OCI-LY3 (cell line): Measurements from ENCODE around the gene DNMT3A.
A peak's percentile ranks its signal among the peaks of the same experiment; 100 is the strongest.
"Not testable (repeated sequence)": the region's sequence is repeated elsewhere in the genome, so short reads cannot be mapped to it uniquely, and the experiment has no call there.

Source experiments
- H2AFZ ChIP-seq: fragments of 200-600, 300-600 bp; shearing (Covaris generic); 2 replicates; pipeline ENCODE4 v1.6.0; 2014; ENCODE audit warnings: antibody characterized with exemption, low read depth, low read length
- H3K27ac ChIP-seq: fragments of 200-600, 300-600 bp; sonication (generic); 2 replicates; pipeline ENCODE4 v1.5.1; 2014; ENCODE audit warnings: mild to moderate bottlenecking, low read length, moderate library complexity, mixed read lengths
- H3K27me3 ChIP-seq: fragments of 200-600, 300-600 bp; sonication (generic); 2 replicates; pipeline ENCODE4 v1.6.1; 2014; ENCODE audit warnings: low read depth, low read length, mixed read lengths
- H3K36me3 ChIP-seq: fragments of 200-600, 300-600 bp; sonication (generic); replicated peaks from 2 replicates; pipeline ENCODE3; 2014; ENCODE audit warnings: low read depth, low read length, mixed read lengths
- H3K4me1 ChIP-seq: fragments of 300-600, 200-600 bp; sonication (generic); 2 replicates; pipeline ENCODE4 v1.6.1; 2014; ENCODE audit warnings: low read length, mixed read lengths
- H3K4me2 ChIP-seq: fragments of 200-600, 300-600 bp; sonication (generic); 2 replicates; pipeline ENCODE4 v1.6.1; 2014; ENCODE audit warnings: low read length, mixed read lengths
- H3K4me3 ChIP-seq: fragments of 300-600, 200-600 bp; sonication (generic); 2 replicates; pipeline ENCODE4 v1.5.1; 2014; ENCODE audit warnings: antibody characterized with exemption, mild to moderate bottlenecking, low read length, moderate library complexity
- H3K79me2 ChIP-seq: fragments of 300-600, 200-600 bp; shearing (Covaris generic); 2 replicates; pipeline ENCODE4 v1.6.1; 2014; ENCODE audit warnings: mild to moderate bottlenecking, low read length, mixed read lengths
- H3K9ac ChIP-seq: fragments of 300-600, 200-600 bp; shearing (Covaris generic); 2 replicates; pipeline ENCODE4 v1.6.0; 2014; ENCODE audit warnings: mild to moderate bottlenecking, low read length, moderate library complexity
- H3K9me3 ChIP-seq: fragments of 200-600, 300-600 bp; shearing (Covaris generic); 2 replicates; pipeline ENCODE4 v1.6.1; 2014; ENCODE audit warnings: low read length, mixed read lengths; ENCODE audit not compliant: insufficient read depth
- H4K20me1 ChIP-seq: fragments of 200-600, 300-600 bp; sonication (generic); 2 replicates; pipeline ENCODE4 v1.6.1; 2016; ENCODE audit warnings: low read length, mixed read lengths; ENCODE audit not compliant: insufficient read depth
- CTCF ChIP-seq: fragments of 200-600, 300-600 bp; sonication (generic); IDR thresholded peaks from 2 replicates; pipeline ENCODE4 v1.5.1; 2014; ENCODE audit warnings: antibody characterized with exemption, low read length, low read depth
- EZH2phosphoT487 ChIP-seq: fragments of 200-600 bp; shearing (Covaris generic); IDR thresholded peaks from 2 replicates; pipeline ENCODE4 v1.6.1; 2018; ENCODE audit warnings: antibody characterized with exemption, mixed run types, low read depth

DNMT3A gene

GRCh38 chr2:25215232-25215631 lies 126.5 kb downstream of the DNMT3A start:
- H3K79me2 ChIP-seq, result no peaks in the 10 kb centered on the region
- peaks cover 12% of the 10 kb centered on the region; the same call in 1 of the 2 replicates for H3K4me1 ChIP-seq
- TF ChIP-seq CTCF (no peak), EZH2phosphoT487 (no peak)
- no peaks in the 10 kb centered on the region for H3K36me3 ChIP-seq
- no peak overlapping the region for H3K9ac ChIP-seq
- H3K27ac ChIP-seq, result no peak overlapping the region
- peak overlapping the region; percentile 87 for H3K4me3 ChIP-seq
- H2AFZ ChIP-seq, result no peak overlapping the region
- peak overlapping the region; percentile 87 for H3K4me2 ChIP-seq
- H4K20me1 ChIP-seq, result no peaks in the 10 kb centered on the region
- no peaks in the 10 kb centered on the region for H3K9me3 ChIP-seq
- peaks cover 33% of the 10 kb centered on the region for H3K27me3 ChIP-seq

GRCh38 chr2:25213229-25213628 lies 128.5 kb downstream of the DNMT3A start:
- Histone ChIP-seq H3K4me2 (no peak overlapping the region), H3K79me2 (no peaks in the 10 kb centered on the region), H3K9ac (no peak overlapping the region), H3K36me3 (no peaks in the 10 kb centered on the region), H3K27me3 (peaks cover 28% of the 10 kb centered on the region), H3K27ac (no peak overlapping the region), H3K4me3 (no peak overlapping the region), H4K20me1 (no peaks in the 10 kb centered on the region), H3K9me3 (no peaks in the 10 kb centered on the region), H2AFZ (no peak overlapping the region), H3K4me1 (peaks cover 27% of the 10 kb centered on the region)
- no peak for TF ChIP-seq CTCF
- no peak for TF ChIP-seq EZH2phosphoT487

GRCh38 chr2:25210923-25211322 lies 130.8 kb downstream of the DNMT3A start:
- not testable (repeated sequence) for H3K36me3 ChIP-seq, H3K9ac ChIP-seq, H4K20me1 ChIP-seq, H3K9me3 ChIP-seq, H3K4me3 ChIP-seq, H3K79me2 ChIP-seq, H2AFZ ChIP-seq, H3K27ac ChIP-seq, H3K4me2 ChIP-seq
- H3K4me1 ChIP-seq, result peaks cover 46% of the 10 kb centered on the region
- peaks cover 36% of the 10 kb centered on the region for H3K27me3 ChIP-seq

- TF ChIP-seq CTCF (no peak), EZH2phosphoT487 (no peak)
- Histone ChIP-seq H3K27me3 (peaks cover 34% of the 10 kb centered on the region), H3K36me3 (no peaks in the 10 kb centered on the region), H3K27ac (no peak overlapping the region), H3K9me3 (no peaks in the 10 kb centered on the region), H3K4me2 (peak overlapping the region; percentile 82), H3K79me2 (no peaks in the 10 kb centered on the region), H3K4me3 (peak overlapping the region; percentile 39; the same call in 1 of the 2 replicates), H3K4me1 (peaks cover 50% of the 10 kb centered on the region), H4K20me1 (no peaks in the 10 kb centered on the region), H2AFZ (no peak overlapping the region), H3K9ac (no peak overlapping the region)
Measured at GRCh38 chr2:25207078-25207545, 134.6 kb downstream of the DNMT3A start.
